Mammary epithelial cell (primary cell): ENCODE measurements around the gene BRAP.

Source experiments
- CTCF ChIP-seq, 2 donors: IDR thresholded peaks in 1 of 2; conservative IDR thresholded peaks in 1 of 2; 2 replicates each; pipeline ENCODE4 v1.5.1; 2011 to 2012; ENCODE audit warnings: inconsistent platforms in 2 of 2, low read length in 2 of 2, mild to moderate bottlenecking in 2 of 2, control low read depth in 1 of 2, low read depth in 1 of 2; ENCODE audit not compliant: insufficient read depth in 1 of 2; ENCODE audit errors: extremely low read depth in 1 of 2
- EZH2 ChIP-seq: IDR thresholded peaks from 2 replicates; pipeline ENCODE4 v1.6.1; 2012; ENCODE audit warnings: low read length, inconsistent platforms, borderline replicate concordance

DNA sequence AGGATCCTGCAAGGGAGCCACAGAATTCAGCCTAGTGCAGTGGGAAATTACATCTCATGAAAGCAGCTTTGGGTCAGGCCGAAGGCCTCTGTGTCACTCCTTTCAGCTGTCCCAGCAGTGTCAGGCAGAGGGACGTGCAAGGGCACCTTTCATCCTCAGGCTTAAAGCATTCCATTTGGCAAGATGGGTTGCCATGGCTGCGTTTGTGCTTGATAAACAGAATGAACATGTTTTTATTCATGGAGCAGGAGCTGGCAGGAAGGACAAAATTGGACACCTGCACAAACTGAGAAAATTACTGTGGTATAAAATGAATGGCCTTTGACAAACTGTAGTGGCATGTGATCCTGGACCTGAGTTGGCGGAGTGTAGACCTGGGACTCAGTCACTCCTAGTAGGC lies 29.5 kb upstream of the BRAP start:
- TF ChIP-seq CTCF (conservative IDR thresholded peaks at IDR 0.05 in 1 of 2, IDR thresholded peaks at IDR 0.05 in 1 of 2; ENCODE audit: extremely low read depth in 1 of 2, insufficient read depth in 1 of 2, low read depth in 1 of 2, low read length in 2 of 2) (no peak), EZH2 (no peak)
